Measurements from ENCODE around the gene ATP7B. TPM values are rescaled to one million over a fixed set of nuclear protein-coding genes. Genes with fewer than 3 reads are reported as not detected.

Gene ATP7B
- total RNA-seq, 6 donors from 2014 or later: 3.5 to 27.2 (median 5.9) TPM

DNA sequence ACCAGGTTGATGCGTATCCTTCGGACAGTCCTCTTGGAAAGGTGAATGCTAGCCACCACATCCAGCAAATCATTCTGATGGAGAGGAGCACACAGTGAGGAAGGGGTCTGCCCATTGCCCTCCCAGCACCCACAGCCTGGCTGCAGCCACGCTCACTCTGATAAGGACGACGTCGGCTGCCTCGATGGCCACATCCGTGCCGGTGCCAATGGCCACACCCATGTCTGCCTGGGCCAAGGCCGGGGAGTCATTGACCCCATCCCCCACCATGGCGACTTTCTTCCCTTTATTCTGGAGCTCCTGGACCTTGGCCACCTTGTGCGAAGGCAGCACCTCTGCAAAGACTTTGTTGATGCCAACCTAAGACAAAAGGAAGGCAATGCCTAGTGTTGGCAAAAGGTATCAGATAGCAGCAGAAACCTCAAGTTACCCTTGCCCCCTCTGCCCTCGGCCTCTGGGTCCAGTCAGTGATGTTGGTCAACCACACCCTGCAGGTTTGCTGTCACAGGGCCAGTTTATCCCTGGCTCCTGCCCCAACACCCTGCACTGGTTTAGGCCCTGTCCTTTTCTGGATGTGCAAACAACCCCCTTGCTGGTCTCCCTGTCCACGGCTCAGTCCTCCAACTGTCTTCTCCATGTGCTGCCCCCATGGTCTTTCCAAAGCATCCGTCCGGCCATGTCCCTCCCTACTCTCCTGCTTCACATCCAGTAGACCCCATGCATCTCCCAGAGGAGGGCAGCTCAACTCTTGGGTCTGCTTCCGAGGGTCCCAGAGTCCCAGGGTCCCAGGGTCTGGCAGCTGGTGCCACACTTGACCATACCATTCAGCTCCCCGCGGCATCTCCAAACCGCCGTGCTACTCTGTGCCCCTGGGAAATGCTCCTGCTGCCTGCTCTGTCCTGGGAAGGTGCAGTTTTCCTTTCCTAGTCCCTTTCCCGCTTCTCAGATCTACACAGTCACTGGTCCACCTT, 73.6 kb downstream of the ATP7B start:
- H3K36me3 ChIP-seq: peaks cover 0 to 28% (median 4%) of the 10 kb centered on the region in 4 donors
- no peak for TF ChIP-seq EP300 (IDR thresholded peaks at IDR 0.05)
- TF ChIP-seq, protein P1, sequence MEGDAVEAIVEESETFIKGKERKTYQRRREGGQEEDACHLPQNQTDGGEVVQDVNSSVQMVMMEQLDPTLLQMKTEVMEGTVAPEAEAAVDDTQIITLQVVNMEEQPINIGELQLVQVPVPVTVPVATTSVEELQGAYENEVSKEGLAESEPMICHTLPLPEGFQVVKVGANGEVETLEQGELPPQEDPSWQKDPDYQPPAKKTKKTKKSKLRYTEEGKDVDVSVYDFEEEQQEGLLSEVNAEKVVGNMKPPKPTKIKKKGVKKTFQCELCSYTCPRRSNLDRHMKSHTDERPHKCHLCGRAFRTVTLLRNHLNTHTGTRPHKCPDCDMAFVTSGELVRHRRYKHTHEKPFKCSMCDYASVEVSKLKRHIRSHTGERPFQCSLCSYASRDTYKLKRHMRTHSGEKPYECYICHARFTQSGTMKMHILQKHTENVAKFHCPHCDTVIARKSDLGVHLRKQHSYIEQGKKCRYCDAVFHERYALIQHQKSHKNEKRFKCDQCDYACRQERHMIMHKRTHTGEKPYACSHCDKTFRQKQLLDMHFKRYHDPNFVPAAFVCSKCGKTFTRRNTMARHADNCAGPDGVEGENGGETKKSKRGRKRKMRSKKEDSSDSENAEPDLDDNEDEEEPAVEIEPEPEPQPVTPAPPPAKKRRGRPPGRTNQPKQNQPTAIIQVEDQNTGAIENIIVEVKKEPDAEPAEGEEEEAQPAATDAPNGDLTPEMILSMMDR (IDR thresholded peaks at IDR 0.05): no peak
- TF ChIP-seq POLR2A (IDR thresholded peaks at IDR 0.05): no peak
- TF ChIP-seq POLR2AphosphoS5 (IDR thresholded peaks at IDR 0.05): no peak
- H3K4me1 ChIP-seq: no peaks in the 10 kb centered on the region
- ATAC-seq (ENCODE audit: low FRiP score in 2 of 2) (no peak), DNase-seq (peak in 1 of 2 donors; percentile 49)
- H3K9me3 ChIP-seq: no peaks in the 10 kb centered on the region
- no peak overlapping the region for H3K27ac ChIP-seq
- no peaks in the 10 kb centered on the region for H3K27me3 ChIP-seq
- 93 to 96% methylated on average over 14 to 22 of the region's 22 CpGs for WGBS, 2 donors
- no peak overlapping the region for H3K4me3 ChIP-seq

DNA sequence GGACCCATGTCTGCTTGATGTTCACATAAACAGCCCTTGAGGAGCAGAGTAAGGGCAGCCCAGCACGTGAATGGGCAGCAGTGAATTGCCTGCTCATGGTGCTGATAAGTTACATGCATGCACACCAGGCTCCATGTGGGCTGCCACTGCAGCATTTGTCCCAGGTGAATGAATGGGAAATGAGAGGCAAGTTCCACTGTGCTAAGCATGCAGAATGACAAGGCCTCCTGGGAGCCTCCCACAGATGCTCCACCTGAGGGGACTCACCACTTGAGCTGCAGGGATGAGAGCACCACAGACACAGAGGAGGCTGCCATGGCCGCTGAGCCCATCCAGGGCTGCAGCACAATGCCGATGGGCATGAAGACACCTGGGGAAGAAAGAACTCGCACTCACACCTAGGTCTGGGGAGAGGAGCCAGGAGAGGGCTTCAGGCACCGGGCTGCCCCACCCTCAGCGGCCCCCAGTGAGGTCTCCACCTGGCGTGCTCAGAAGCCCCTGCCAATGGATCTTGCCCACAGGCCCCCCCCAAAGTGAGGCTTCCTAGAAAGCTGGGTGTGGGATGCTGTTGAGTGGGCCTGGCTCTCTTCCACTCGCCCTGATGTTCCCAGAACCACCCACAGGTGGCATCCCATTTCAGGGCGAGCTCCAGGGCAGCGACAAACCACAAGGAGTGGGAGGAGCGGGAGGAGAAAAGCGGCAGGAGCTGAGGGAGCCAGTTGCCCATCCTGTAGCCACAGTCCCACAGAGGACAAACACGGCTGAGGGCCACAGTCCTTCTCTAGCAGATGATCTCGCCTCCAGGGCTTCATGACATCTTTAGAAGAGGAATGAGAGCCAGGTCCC, 75.7 kb downstream of the ATP7B start:
- TF ChIP-seq, protein P1 (IDR thresholded peaks at IDR 0.05): peak in 3 of 6 experiments; percentile 39 to 44 (median 42)
- no peak for TF ChIP-seq POLR2AphosphoS5 (IDR thresholded peaks at IDR 0.05)
- no peak for TF ChIP-seq EP300 (IDR thresholded peaks at IDR 0.05)
- Histone ChIP-seq H3K36me3 (peaks cover 0 to 22% (median 4%) of the 10 kb centered on the region in 4 donors), H3K9me3 (no peaks in the 10 kb centered on the region), H3K4me3 (no peak overlapping the region), H3K27ac (no peak overlapping the region), H3K4me1 (no peaks in the 10 kb centered on the region), H3K27me3 (no peaks in the 10 kb centered on the region)
- WGBS, 2 donors: 70 to 78% methylated on average over 12 to 14 of the region's 14 CpGs
- DNase-seq (no peak), ATAC-seq (ENCODE audit: low FRiP score in 2 of 2) (peak in 1 of 2 donors; percentile 25)

GRCh38 chr13:51934461-51935087, 76.7 kb downstream of the ATP7B start:
- H3K36me3 ChIP-seq: peaks cover 0 to 22% (median 4%) of the 10 kb centered on the region in 4 donors

GRCh38 chr13:51933466-51934058, 77.7 kb downstream of the ATP7B start:
- no peak for TF ChIP-seq POLR2A (IDR thresholded peaks at IDR 0.05)
- TF ChIP-seq POLR2AphosphoS5 (IDR thresholded peaks at IDR 0.05): no peak
- TF ChIP-seq, protein P1 (IDR thresholded peaks at IDR 0.05): no peak
- TF ChIP-seq EP300 (IDR thresholded peaks at IDR 0.05): no peak
- Histone ChIP-seq H3K27me3 (no peaks in the 10 kb centered on the region), H3K36me3 (peaks cover 0 to 16% (median 4%) of the 10 kb centered on the region in 4 donors), H3K4me1 (no peaks in the 10 kb centered on the region), H3K9me3 (no peaks in the 10 kb centered on the region), H3K27ac (no peak overlapping the region), H3K4me3 (no peak overlapping the region)
- no peak for DNase-seq
- 79 to 82% methylated on average over 14 of the region's 14 CpGs for WGBS, 2 donors
- ATAC-seq (ENCODE audit: low FRiP score in 2 of 2): no peak

More at GRCh38 chr13:51934461-51935087, 76.7 kb downstream of the ATP7B start:
- no peaks in the 10 kb centered on the region for H3K4me1 ChIP-seq
- peak in 1 of 2 donors; percentile 68 for DNase-seq
- H3K4me3 ChIP-seq: no peak overlapping the region
- no peaks in the 10 kb centered on the region for H3K27me3 ChIP-seq
- ATAC-seq (ENCODE audit: low FRiP score in 2 of 2): peak in 1 of 2 donors; percentile 25
- no peak overlapping the region for H3K27ac ChIP-seq
- WGBS, 2 donors: 94 to 96% methylated on average over 3 to 18 of the region's 19 CpGs
- no peaks in the 10 kb centered on the region for H3K9me3 ChIP-seq
- TF ChIP-seq EP300 (IDR thresholded peaks at IDR 0.05) (no peak), POLR2AphosphoS5 (IDR thresholded peaks at IDR 0.05) (no peak), POLR2A (IDR thresholded peaks at IDR 0.05) (no peak)
- TF ChIP-seq, protein P1 (IDR thresholded peaks at IDR 0.05): no peak
